Fibroblast of pulmonary artery (primary cell): ENCODE results near the gene ESYT3.
"Not testable (repeated sequence)": the region's sequence is repeated elsewhere in the genome, so short reads cannot be mapped to it uniquely, and the experiment has no call there.

Experiments used
- DNase-seq: peaks from one replicate; pipeline ENCODE4 v3.0.0-alpha.2; 2010; ENCODE audit warnings: low read depth
- H3K4me3 ChIP-seq: replicated peaks from 2 replicates; pipeline ENCODE4 v1.5.1; 2011; ENCODE audit warnings: low read depth, mild to moderate bottlenecking, control low read depth, low read length, moderate library complexity
- TF ChIP-seq, protein P1 (sequence below): IDR thresholded peaks from 2 replicates; pipeline ENCODE4 v1.5.1; 2011; ENCODE audit warnings: mild to moderate bottlenecking, control low read depth, low read length, inconsistent platforms; ENCODE audit errors: missing control alignments

ESYT3 gene

DNA sequence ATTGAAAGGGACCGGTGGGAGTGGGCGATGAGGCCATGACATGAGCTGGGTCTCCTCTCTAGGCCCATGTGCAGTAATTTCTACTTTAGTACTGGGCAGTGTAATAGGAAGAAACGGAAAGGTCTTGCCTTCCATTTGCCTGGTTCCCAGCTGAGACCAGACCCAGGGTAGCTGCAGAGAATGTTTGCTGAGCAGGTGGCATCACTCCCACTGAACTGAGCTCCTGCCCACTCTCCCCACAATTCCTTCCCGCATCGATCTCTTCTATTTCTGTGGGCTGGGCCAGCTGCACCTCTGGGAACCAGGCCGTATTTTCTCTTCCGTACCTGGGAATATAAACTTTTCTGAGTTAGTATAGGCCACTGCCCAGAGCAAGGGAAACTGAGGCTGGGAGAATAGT lies 15.8 kb downstream of the ESYT3 start:
- H3K4me3 ChIP-seq = no peak overlapping the region
- TF ChIP-seq, protein P1, sequence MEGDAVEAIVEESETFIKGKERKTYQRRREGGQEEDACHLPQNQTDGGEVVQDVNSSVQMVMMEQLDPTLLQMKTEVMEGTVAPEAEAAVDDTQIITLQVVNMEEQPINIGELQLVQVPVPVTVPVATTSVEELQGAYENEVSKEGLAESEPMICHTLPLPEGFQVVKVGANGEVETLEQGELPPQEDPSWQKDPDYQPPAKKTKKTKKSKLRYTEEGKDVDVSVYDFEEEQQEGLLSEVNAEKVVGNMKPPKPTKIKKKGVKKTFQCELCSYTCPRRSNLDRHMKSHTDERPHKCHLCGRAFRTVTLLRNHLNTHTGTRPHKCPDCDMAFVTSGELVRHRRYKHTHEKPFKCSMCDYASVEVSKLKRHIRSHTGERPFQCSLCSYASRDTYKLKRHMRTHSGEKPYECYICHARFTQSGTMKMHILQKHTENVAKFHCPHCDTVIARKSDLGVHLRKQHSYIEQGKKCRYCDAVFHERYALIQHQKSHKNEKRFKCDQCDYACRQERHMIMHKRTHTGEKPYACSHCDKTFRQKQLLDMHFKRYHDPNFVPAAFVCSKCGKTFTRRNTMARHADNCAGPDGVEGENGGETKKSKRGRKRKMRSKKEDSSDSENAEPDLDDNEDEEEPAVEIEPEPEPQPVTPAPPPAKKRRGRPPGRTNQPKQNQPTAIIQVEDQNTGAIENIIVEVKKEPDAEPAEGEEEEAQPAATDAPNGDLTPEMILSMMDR = no peak
- no peak for DNase-seq

DNA sequence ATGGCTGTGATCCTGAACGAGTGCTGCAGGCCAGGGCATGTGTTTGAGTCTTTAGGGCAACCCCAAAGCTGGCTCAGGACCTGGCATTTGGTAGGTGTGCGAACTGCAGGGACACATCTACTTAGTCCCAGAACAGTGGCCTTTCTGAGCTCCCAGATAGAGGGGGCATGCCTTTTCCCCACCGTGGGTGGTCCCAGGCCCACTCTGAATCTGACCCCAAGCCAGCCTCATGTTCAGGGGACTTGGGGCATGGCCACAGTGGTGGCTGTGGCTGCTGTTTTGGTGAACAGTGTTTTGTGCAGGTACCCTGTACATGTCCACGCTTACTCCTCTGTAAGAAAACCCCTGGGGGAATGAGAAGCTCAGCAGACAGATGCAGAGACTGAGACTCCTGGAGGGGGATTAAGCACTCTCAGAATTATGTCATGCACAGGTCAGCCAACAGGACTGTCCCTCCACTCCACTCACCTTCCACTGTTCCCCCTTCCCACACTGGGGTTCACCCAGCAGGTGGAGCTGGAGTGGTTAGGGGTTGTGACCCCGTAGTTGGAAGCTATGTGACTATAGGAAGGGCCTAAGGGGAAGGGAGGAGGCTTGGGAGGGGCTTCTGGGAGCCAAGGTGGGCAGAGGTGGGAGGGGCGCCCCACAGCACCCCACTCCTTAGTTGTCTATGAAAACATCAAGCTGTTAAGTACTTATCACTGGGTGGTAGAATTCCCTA lies 16.4 kb downstream of the ESYT3 start:
- DNase-seq = no peak
- TF ChIP-seq, protein P1 = no peak
- H3K4me3 ChIP-seq = no peak overlapping the region

DNA sequence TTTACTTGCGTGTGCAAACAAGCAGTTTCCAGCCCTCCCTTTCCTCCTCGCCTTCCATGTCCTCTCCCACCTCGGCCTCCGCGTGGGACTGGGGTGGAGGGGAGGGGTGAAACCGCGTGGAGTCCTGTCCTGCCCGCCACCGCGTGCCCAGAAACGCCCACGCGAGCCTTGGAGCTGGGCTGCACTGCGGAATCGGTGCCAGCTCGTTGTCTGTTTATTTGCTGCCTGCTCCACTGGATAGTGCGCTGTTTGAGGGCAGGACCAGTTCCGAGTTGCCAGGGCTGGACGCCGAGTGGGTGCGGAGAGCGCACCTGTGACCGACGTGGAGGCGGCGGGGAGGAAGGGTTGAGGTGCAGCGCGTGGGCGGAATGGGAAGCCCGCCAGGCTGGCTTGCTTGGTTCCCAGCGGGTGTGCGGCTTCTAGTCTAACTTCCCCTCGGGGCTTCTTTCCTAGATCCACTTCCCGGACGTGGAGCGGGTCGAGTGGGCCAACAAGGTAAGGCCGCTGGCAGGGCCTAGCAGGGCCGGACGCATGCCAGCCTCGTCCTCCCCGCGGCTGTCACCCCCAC lies 17.3 kb downstream of the ESYT3 start:
- no peak overlapping the region for H3K4me3 ChIP-seq
- DNase-seq = no peak
- TF ChIP-seq, protein P1 = no peak

DNA sequence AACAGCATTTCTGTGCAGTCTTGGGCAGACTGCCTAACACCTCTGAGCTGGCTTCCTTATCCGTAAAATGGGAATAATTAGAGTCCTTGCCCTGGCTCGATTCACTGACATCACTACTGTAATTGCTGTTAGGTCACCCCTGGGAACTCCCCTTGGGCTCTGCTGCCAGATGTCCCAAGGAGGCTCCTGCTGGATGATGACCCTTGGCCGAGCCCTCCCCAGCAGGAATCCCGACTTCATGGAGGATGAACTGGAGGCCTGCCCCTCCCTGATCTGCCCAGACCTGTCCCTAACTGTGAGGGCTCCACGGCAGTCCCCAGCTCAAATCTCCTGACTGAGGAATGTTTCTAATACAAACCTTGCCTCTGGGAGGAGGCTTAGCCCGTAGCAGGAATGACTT lies 18.0 kb downstream of the ESYT3 start:
- H3K4me3 ChIP-seq = no peak overlapping the region
- TF ChIP-seq, protein P1 = no peak
- DNase-seq = no peak

DNA sequence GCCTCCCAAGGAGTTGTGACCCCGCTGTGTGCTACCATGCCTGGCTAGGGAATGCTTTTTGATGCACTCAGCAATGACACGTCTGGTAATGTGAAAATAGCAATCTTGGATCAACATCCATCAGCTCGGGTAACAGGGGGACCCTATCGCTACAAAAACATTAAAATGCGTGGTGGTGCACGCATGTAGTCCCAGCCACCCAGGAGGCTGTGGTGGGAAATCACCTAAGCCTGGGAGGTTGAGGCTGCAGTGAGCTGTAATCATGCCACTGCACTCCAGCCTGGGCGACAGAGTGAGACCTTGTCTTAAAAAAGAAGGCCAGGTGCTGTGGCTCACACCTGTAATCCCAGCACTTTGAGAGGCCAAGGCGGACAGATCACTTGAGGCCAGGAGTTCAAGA lies 19.5 kb downstream of the ESYT3 start:
- not testable (repeated sequence) for DNase-seq, H3K4me3 ChIP-seq

DNA sequence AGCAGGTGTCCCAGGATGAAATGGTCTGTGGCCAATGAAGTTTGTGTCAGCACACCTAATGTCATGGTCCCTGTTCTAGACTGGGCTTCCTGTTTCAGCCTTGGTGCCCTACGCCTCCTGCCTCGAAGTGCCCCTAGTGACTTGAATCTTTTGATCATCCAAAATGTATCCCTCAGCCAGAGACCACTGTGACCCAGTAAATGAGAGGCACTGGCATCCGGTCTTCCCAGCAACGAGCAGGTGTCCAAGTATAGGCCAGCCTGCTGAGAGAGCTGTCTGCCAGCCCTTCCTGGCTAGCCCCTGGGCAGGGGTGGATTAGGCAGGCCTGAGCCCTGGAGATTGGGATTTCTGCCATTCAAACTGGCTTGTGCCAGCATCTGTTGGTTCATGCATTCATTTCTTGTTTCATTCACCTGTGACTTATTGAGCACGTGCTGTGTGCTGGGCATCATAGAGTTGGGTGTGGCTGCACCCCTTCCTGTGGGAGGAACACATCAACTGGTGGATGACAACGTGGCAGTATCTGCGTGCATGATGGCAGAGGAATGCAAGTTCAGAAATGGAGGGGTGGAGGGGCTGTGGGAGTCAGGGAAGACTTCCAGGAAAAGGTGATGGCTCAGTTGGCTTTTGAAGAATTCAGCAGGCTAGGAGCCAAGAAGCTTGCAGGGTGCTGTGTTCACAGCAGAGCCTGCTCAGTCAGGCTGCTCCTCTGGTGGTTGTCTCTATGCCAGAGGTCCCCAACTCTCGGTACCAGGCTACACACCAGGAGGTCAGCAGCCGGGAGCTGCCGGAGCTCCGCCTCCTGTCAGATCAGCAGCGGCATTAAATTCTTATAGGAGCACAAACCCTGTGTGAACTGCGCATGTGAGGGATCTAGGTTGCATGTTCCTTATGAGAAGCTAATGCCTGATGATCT lies 21.6 kb downstream of the ESYT3 start:
- DNase-seq = peak; percentile 51
- H3K4me3 ChIP-seq = no peak overlapping the region
- TF ChIP-seq, protein P1 = no peak
